ENCODE results near the gene SLC35B2.

DNA sequence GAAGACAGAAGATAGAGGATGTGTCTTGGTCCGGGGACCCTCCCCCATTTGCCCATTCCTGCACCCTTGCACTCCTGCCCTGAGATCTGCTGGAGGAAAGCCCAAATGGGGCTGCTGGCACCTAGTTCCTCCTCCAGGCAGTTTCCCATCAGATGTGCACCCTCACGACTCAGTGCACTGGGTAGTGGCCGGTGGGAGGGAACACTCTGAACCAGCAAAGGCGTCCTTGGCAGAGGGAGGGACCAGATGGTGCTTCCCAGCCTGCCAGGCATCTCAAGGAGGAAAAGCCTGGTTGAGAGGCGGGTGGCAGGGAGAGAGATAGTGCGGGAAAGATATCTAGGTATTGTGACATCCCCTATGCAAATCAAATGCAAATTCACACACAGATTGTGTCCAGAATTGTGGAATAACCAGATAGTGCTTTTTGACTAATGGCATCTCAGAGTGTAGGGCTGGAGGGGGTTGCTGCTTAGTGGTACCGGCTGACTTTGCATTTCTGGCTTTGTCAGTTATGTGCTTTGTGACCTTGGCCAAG is 32.5 kb upstream of the SLC35B2 start:
- TF ChIP-seq, protein P1, sequence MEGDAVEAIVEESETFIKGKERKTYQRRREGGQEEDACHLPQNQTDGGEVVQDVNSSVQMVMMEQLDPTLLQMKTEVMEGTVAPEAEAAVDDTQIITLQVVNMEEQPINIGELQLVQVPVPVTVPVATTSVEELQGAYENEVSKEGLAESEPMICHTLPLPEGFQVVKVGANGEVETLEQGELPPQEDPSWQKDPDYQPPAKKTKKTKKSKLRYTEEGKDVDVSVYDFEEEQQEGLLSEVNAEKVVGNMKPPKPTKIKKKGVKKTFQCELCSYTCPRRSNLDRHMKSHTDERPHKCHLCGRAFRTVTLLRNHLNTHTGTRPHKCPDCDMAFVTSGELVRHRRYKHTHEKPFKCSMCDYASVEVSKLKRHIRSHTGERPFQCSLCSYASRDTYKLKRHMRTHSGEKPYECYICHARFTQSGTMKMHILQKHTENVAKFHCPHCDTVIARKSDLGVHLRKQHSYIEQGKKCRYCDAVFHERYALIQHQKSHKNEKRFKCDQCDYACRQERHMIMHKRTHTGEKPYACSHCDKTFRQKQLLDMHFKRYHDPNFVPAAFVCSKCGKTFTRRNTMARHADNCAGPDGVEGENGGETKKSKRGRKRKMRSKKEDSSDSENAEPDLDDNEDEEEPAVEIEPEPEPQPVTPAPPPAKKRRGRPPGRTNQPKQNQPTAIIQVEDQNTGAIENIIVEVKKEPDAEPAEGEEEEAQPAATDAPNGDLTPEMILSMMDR (IDR thresholded peaks at IDR 0.05): no peak
- TF ChIP-seq EZH2 (IDR thresholded peaks at IDR 0.05): no peak

Data from neural progenitor cell (in vitro differentiated cells).